Ovary (tissue), 3 donors: ENCODE data around the gene GBX2.

Experiments
- CTCF ChIP-seq, 3 donors: fragments of 450-650 bp in 2 of 3; fragments of 200-600 bp in 1 of 3; IDR thresholded peaks; one replicate each; pipeline versions ENCODE4 v1.5.1 to v1.8.0; 2016 to 2022; ENCODE audit warnings: antibody characterized with exemption in 3 of 3, mild to moderate bottlenecking in 1 of 3
- EP300 ChIP-seq: sonication (generic); formaldehyde crosslinking; IDR thresholded peaks from one replicate; pipeline ENCODE4 v1.6.1; 2017; ENCODE audit warnings: antibody characterized with exemption
- POLR2A ChIP-seq: fragments of 450-650 bp; IDR thresholded peaks from one replicate; pipeline ENCODE4 v1.6.1; 2017; ENCODE audit warnings: antibody characterized with exemption, mild to moderate bottlenecking, moderate library complexity
- donor health status: DM: no; HTN: no; CAD: no.

DNA sequence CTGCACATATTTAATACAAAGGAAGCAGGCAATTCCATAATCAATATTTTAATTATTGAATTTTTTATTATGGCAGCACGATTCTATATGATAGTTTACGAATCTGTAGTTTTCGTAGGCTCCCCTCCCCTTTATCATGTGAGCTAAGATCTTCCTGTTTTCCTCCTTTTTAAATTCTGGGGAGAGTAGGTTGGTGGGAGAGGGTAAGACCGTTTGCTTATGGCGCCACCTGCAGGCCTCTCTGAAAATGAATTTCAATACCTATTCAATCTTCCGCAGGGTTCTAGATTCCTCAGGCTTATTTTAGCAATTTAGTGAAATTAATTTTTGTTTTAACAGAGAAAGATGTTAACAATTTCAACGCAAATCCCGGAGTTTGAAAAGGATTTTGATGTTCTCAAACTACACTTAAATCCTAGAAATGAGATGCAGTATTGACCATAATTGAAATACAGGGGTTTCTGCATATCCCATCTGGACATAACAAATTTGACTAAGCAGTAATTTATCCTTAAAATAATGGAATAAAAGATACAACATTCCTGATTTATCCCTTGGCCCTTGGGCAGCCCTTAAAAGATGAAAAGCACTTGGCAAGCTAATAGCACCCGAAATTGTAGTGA is 12.8 kb upstream of the GBX2 start:
- TF ChIP-seq CTCF (IDR thresholded peaks at IDR 0.05) = peak; percentile 23 to 44 (median 32)
- no peak for TF ChIP-seq POLR2A
- TF ChIP-seq EP300 = no peak
